PC-3 (cell line): ENCODE measurements around the gene ESPN. TPM values are rescaled to one million over a fixed set of nuclear protein-coding genes. Genes with fewer than 3 reads are reported as not detected.
A peak's percentile ranks its signal among the peaks of the same experiment; 100 is the strongest.

Experiments
- ATAC-seq: fragments of 200-7000 bp; cut with Tn5 transposase; 2 replicates; pipeline ENCODE4 v1.9.1; 2020; ENCODE audit warnings: mild to moderate bottlenecking, moderate library complexity
- BruUV-seq: library from RNA; stranded (reverse); fragments of 400-500 nt; replicated peaks from 2 replicates; lab custom pipeline; 2021; lab: Mats Ljungman, UMichigan
- CTCF ChIA-PET: fragments of 300-600 bp; sonication (Branson Sonifier 250); formaldehyde crosslinking; loops from one replicate; lab custom pipeline; 2022; ENCODE audit warnings: antibody characterized with exemption; lab: Charles Lee
- POLR2A ChIA-PET: fragments of 300-600 bp; sonication (Branson Sonifier 250); formaldehyde crosslinking; loops from one replicate; lab custom pipeline; 2022; ENCODE audit warnings: antibody characterized with exemption; ENCODE audit not compliant: unreplicated experiment; lab: Charles Lee
- DNase-seq: peaks from one replicate; pipeline ENCODE4 v3.0.0-alpha.2; 2015
- H2AFZ ChIP-seq: fragments of 300-600 bp; sonication (generic); 2 replicates; pipeline ENCODE4 v1.6.0; 2016; ENCODE audit warnings: antibody characterized with exemption, low read length
- H3F3A ChIP-seq: fragments of 300-600 bp; sonication (generic); one replicate; pipeline ENCODE4 v1.6.0; 2017; ENCODE audit warnings: antibody characterized with exemption, low read length, control low read depth, mild to moderate bottlenecking; ENCODE audit not compliant: unreplicated experiment
- H3K27ac ChIP-seq: fragments of 300-600 bp; sonication (generic); 2 replicates; pipeline ENCODE4 v1.5.1; 2016; ENCODE audit warnings: mild to moderate bottlenecking, low read length
- H3K27me3 ChIP-seq: fragments of 300-600 bp; sonication (generic); 2 replicates; pipeline ENCODE4 v1.6.1; 2016; ENCODE audit warnings: low read length, mixed read lengths
- H3K36me3 ChIP-seq: fragments of 300-600 bp; sonication (generic); 2 replicates; pipeline ENCODE4 v1.6.1; 2016; ENCODE audit warnings: low read depth, mixed run types, low read length, mixed read lengths
- H3K4me1 ChIP-seq: fragments of 300-600 bp; sonication (generic); 2 replicates; pipeline ENCODE4 v1.5.1; 2016; ENCODE audit warnings: low read length; ENCODE audit not compliant: insufficient read depth
- H3K4me2 ChIP-seq: fragments of 300-600 bp; sonication (generic); 2 replicates; pipeline ENCODE4 v1.6.0; 2016; ENCODE audit warnings: low read length
- H3K4me3 ChIP-seq: fragments of 300-600 bp; sonication (generic); 2 replicates; pipeline ENCODE4 v1.5.1; 2016; ENCODE audit warnings: mild to moderate bottlenecking, low read length, mixed read lengths
- H3K79me2 ChIP-seq: fragments of 300-600 bp; sonication (generic); 2 replicates; pipeline ENCODE4 v1.6.1; 2017; ENCODE audit warnings: low read length, mixed read lengths
- H3K9ac ChIP-seq: fragments of 300-600 bp; sonication (generic); 2 replicates; pipeline ENCODE4 v1.6.0; 2016; ENCODE audit warnings: mild to moderate bottlenecking, low read length
- H3K9me2 ChIP-seq: fragments of 300-600 bp; sonication (generic); replicated peaks from 2 replicates; pipeline ENCODE4 v1.6.1; 2016; ENCODE audit warnings: mixed run types, low read length, mixed read lengths
- H3K9me3 ChIP-seq: fragments of 300-600 bp; sonication (generic); 2 replicates; pipeline ENCODE4 v1.6.1; 2016; ENCODE audit warnings: low read length, mixed read lengths
- H4K20me1 ChIP-seq: fragments of 300-600 bp; sonication (generic); 2 replicates; pipeline ENCODE4 v1.6.1; 2016; ENCODE audit warnings: low read length, mixed read lengths
- CTCF ChIP-seq: fragments of 300-600 bp; sonication (generic); conservative IDR thresholded peaks from 2 replicates; pipeline ENCODE4 v1.5.1; 2017; ENCODE audit warnings: antibody characterized with exemption, low read depth, mild to moderate bottlenecking, low read length
- EZH2 ChIP-seq: fragments of 300-600 bp; sonication (generic); IDR thresholded peaks from one replicate; pipeline ENCODE4 v1.6.1; 2017; ENCODE audit warnings: antibody characterized with exemption, mild to moderate bottlenecking, low read length; ENCODE audit not compliant: unreplicated experiment
- EZH2phosphoT487 ChIP-seq: fragments of 300-600 bp; sonication (generic); IDR thresholded peaks from 2 replicates; pipeline ENCODE4 v1.6.1; 2018; ENCODE audit warnings: mild to moderate bottlenecking, antibody characterized with exemption, low read length, borderline replicate concordance
- intact Hi-C: fragments of 100-400 bp; cut with micrococcal nuclease; formaldehyde crosslinking; loops from 2 replicates; pipeline ENCODE4 v1.9.0; 2023
- total RNA-seq: library from RNA; depleted of rRNA; stranded (reverse); fragments of >200 nt; gene quantifications from 2 replicates; pipeline ENCODE4 v1.2.3, GENCODE V29; 2014

The ESPN gene
- total RNA-seq, 1 experiment from 2014 or later, result 11.1 TPM

- Histone ChIP-seq H3K4me1 (no peaks in the 10 kb centered on the region), H2AFZ (no peak overlapping the region), H3K9ac (no peak overlapping the region), H3K36me3 (peaks cover 31% of the 10 kb centered on the region), H4K20me1 (no peaks in the 10 kb centered on the region), H3K4me2 (no peak overlapping the region), H3K9me3 (no peaks in the 10 kb centered on the region), H3K9me2 (no peaks in the 10 kb centered on the region), H3K27me3 (no peaks in the 10 kb centered on the region), H3K27ac (no peak overlapping the region), H3F3A (no peaks in the 10 kb centered on the region), H3K79me2 (no peaks in the 10 kb centered on the region), H3K4me3 (no peak overlapping the region)
- ChIA-PET POLR2A (no interaction called here), CTCF (no interaction called here)
- peak; percentile 57 for TF ChIP-seq CTCF
- no peak for TF ChIP-seq EZH2phosphoT487
- DNase-seq (peak; percentile 69), ATAC-seq (peak; percentile 67)
- intact Hi-C loops, result no loop called here
- no TSS peak for BruUV-seq
Observed at GRCh38 chr1:6464514-6464836, 39.9 kb downstream of the ESPN start.

- CTCF ChIA-PET, result no interaction called here
Observed at GRCh38 chr1:6464915-6465314, 40.3 kb downstream of the ESPN start.

GRCh38 chr1:6465461-6466005 is 41.0 kb downstream of the ESPN start:
- Histone ChIP-seq H3K36me3 (peaks cover 40% of the 10 kb centered on the region), H3K9me2 (no peaks in the 10 kb centered on the region), H3K27me3 (no peaks in the 10 kb centered on the region), H3K9me3 (no peaks in the 10 kb centered on the region), H2AFZ (no peak overlapping the region), H3K4me1 (no peaks in the 10 kb centered on the region), H3K79me2 (no peaks in the 10 kb centered on the region), H3K4me2 (no peak overlapping the region), H3K4me3 (no peak overlapping the region), H3K27ac (no peak overlapping the region), H3K9ac (no peak overlapping the region), H4K20me1 (no peaks in the 10 kb centered on the region), H3F3A (no peaks in the 10 kb centered on the region)
- TF ChIP-seq CTCF (no peak), EZH2phosphoT487 (no peak), EZH2 (no peak)
- BruUV-seq, result no TSS peak
- POLR2A ChIA-PET, result no interaction called here
- ATAC-seq, result no peak
- intact Hi-C loops, result no loop called here
- no peak for DNase-seq
- CTCF ChIA-PET, result no interaction called here

More at GRCh38 chr1:6464915-6465314, 40.3 kb downstream of the ESPN start:
- no peak overlapping the region for H3K4me2 ChIP-seq
- H3K4me1 ChIP-seq, result no peaks in the 10 kb centered on the region
- no peaks in the 10 kb centered on the region for H4K20me1 ChIP-seq
- H3K9me3 ChIP-seq, result no peaks in the 10 kb centered on the region
- H3K36me3 ChIP-seq, result peaks cover 35% of the 10 kb centered on the region
- H3K4me3 ChIP-seq, result no peak overlapping the region
- no peaks in the 10 kb centered on the region for H3K9me2 ChIP-seq
- H3K27me3 ChIP-seq, result no peaks in the 10 kb centered on the region
- BruUV-seq, result no TSS peak
- no peak overlapping the region for H3K27ac ChIP-seq
- no peak overlapping the region for H2AFZ ChIP-seq
- no peak overlapping the region for H3K9ac ChIP-seq
- intact Hi-C loops, result no loop called here
- H3K79me2 ChIP-seq, result no peaks in the 10 kb centered on the region
- TF ChIP-seq CTCF, result no peak
- TF ChIP-seq EZH2, result no peak
- TF ChIP-seq EZH2phosphoT487, result no peak
- POLR2A ChIA-PET, result no interaction called here
- no peak for DNase-seq
- H3F3A ChIP-seq, result no peaks in the 10 kb centered on the region
- ATAC-seq, result no peak
